GM12865 (cell line): ENCODE measurements around the gene TLE2.

Experiments
- DNase-seq: peaks from one replicate; pipeline ENCODE4 v3.0.0; 2010; ENCODE audit warnings: low read depth
- H3K4me3 ChIP-seq: 2 replicates; pipeline ENCODE4 v1.5.1; 2011; ENCODE audit warnings: mild to moderate bottlenecking, low read depth, low read length, control low read depth
- TF ChIP-seq, protein P1 (sequence below): IDR thresholded peaks from 2 replicates; pipeline ENCODE4 v1.5.1; 2011; ENCODE audit warnings: low read length, control low read depth, low read depth, inconsistent platforms; ENCODE audit not compliant: insufficient read depth; ENCODE audit errors: missing control alignments

Gene TLE2

DNA sequence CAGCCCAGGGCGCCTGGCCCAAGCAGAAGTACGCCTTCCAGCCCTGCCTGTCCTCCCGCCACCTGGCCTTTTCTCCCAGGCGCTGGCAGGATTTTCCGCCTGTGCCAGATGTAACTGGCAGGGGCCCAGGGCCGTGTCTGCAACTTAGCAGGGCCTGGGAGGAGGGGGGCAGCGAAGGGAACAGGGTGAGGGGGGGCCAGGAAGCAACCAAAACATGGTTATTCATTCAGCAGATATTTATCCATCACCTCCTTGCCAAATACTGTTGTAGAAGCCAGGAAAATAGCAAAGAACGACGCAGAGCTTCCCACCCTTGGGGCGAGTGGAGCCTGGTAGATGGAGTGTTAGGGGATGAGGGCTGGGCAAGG is 46.1 kb downstream of the TLE2 start:
- DNase-seq, result no peak
- TF ChIP-seq, protein P1, sequence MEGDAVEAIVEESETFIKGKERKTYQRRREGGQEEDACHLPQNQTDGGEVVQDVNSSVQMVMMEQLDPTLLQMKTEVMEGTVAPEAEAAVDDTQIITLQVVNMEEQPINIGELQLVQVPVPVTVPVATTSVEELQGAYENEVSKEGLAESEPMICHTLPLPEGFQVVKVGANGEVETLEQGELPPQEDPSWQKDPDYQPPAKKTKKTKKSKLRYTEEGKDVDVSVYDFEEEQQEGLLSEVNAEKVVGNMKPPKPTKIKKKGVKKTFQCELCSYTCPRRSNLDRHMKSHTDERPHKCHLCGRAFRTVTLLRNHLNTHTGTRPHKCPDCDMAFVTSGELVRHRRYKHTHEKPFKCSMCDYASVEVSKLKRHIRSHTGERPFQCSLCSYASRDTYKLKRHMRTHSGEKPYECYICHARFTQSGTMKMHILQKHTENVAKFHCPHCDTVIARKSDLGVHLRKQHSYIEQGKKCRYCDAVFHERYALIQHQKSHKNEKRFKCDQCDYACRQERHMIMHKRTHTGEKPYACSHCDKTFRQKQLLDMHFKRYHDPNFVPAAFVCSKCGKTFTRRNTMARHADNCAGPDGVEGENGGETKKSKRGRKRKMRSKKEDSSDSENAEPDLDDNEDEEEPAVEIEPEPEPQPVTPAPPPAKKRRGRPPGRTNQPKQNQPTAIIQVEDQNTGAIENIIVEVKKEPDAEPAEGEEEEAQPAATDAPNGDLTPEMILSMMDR, result no peak
- no peak overlapping the region for H3K4me3 ChIP-seq

DNA sequence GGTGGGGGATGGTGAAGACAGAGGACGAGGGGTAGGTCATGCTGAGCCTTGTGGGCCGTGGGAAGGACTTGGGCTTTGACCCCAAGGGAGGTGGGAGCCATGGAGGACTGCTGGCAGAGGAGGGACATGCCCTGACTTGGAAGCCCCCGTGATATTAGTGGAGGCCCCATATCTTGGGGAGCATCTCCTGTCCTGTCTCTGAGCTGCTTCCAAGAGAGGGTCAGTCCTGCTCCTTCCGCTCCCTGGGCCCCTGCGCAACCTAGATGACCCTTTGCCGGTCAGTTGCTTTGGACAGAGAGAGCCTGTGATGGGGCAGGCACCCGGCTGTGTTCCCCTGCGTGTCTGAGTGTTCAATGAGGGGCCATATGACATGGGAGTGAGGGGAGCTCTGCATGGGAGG is 46.5 kb downstream of the TLE2 start:
- DNase-seq, result no peak
- TF ChIP-seq, protein P1, result no peak
- H3K4me3 ChIP-seq, result no peak overlapping the region

DNA sequence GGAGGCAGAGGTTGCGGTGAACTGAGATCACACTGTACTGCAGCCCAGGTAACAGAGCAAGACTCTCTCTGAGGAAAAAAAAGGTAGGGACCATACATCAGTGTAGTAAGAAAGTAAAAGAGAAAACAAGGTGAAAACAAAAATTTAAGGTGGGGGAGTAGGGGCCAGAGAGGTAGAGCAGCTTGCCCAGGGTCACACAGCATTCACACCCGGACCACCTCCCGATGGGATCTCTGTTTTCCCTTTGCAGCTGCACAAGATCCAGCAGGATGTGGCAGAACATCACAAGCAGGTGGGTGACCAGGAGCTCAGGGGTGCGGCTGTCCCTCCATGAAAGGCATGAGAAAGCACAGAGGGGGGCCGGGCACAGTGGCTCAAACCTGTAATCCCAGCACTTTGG is 47.2 kb downstream of the TLE2 start:
- H3K4me3 ChIP-seq, result no peak overlapping the region
- DNase-seq, result no peak
- TF ChIP-seq, protein P1, result no peak

DNA sequence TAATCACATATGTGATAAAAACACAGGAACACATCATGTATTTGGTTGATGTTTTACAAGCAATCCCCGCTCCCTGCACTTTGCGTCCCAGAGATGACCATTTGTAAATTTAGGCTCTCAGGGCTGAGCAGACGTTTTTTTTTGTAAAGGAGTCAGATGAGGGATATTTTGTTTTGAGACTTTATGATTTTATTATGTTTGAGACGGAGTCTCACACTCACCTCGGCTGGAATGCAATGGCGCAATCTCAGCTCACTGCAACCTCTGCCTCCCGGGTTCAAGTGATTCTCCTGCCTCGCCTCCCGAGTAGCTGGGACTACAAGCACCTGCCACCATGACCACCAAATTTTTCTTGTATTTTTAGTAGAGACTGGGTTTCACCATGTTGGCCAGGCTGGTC is 50.3 kb downstream of the TLE2 start:
- no peak overlapping the region for H3K4me3 ChIP-seq
- no peak for DNase-seq
- TF ChIP-seq, protein P1, result no peak

DNA sequence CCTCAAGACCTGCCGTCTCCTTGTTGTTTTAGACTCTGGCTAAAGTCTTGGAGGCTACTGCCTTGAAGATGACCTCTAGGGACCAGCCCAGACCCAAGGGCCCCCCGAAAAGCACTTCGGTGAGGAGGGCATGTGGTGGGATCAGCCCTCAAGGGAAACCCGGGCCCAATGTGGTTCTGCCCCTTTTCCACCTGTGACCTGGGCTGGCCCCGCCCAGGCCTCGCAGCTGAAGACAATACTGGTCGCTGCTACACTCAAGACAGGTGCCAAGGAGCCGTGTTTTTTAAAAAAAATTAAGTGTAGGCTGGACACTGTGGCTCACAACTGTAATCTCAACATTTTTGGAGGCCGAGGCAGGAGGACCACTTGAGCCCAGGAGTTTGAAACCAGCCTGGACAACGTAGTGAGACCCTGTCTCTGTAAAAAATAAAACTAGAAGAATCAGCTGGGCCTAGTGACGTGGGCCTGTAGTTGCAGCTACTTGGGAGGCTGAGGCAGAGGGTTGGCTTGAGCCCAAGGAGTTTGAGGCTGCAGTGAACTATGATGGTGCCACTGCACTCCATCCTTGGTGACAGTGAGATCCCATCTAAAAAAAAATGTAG is 50.8 kb downstream of the TLE2 start:
- no peak for DNase-seq
- TF ChIP-seq, protein P1, result no peak
- peak overlapping the region; percentile 75 for H3K4me3 ChIP-seq

DNA sequence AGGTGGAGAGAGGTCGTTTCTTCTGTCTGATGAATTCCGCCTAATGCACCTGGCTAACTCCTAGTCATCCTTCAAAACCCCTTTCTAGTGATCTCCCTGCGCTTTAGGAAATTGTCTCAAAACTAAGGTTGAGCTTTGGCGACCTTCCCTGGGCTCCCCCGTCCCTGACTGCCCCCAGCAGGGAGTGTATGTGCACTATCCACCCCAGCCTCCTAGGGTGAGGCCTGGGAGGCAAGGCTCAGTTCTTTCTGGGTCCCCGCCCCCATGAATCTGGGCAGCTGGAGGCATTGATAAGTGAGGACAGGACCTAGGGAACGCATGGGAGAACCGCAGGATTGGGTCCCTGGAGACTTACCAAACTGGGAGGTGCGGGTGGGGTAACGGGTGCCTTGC is 51.3 kb downstream of the TLE2 start:
- no peak for DNase-seq
- H3K4me3 ChIP-seq, result peak overlapping the region; percentile 75
- TF ChIP-seq, protein P1, result no peak
